ENCODE measurements around the gene TRAFD1.

TRAFD1 gene

DNA sequence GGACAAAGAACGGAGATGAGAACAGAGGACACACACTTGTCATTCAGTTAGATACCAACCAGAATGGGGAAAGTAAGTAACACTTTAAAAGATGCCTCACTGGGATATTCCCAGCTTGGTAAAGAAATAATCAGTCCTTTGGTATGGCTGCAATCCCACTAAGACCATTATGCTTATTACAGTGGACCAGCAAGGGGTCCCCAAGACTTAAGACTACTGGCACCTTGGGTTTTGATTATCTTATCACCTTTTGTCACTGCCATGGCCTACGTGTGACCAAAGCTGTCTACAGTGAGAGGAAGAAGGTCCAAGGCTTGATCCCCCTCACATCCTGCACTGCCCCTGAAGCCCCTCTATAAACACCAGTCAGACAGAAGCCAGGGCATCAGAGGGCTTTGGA lies 65.8 kb downstream of the TRAFD1 start:
- in situ Hi-C loops (cut with MboI; ENCODE audit: low pct_unique_long_range_greater_than_20kb, low sequenced_read_pairs) = no loop called here
- no peak for DNase-seq

DNA sequence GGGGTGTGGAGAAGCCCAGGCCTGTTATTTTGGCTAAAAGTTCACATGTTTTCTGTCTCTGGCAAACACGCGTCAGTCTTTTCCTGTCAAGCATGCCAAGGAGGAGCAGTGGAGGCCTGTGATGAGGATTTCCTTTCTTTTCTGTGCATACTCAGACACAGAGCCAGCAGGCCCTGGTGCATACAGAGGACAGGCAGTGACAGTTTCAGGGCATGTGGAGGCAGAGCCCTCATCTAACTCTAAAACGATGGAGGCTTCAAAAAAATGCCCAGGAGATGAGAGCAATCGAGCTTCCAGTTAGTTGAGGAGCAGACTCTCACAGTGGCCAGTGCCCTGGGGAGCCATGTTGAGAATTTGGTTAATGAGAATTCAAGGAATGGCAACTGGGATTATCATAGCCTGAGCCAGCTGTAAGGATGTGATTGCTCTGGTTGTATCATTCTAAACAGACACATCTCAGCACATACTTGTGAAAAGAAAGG lies 66.5 kb downstream of the TRAFD1 start:
- no peak for DNase-seq
- in situ Hi-C loops (cut with MboI; ENCODE audit: low pct_unique_long_range_greater_than_20kb, low sequenced_read_pairs) = no loop called here

DNA sequence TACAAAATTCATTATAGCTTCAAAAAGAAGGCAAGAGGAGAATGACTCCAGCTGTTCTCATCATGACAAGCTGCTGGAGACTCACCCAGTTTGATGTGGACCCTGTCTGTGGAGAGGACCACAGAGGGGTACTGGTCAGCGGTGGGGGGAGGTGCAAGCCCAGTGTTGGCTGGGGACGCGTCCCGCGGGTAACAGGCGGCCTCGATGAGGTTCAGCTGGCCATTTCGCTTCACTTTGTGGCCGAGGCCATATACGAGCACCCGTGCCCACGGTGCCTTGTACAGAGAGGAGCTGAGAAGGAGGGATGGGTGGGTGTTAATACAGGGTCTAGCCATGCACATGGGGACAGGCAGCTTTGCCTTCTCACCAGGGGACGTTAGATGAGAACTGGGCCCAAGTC lies 67.1 kb downstream of the TRAFD1 start:
- no peak for DNase-seq

DNA sequence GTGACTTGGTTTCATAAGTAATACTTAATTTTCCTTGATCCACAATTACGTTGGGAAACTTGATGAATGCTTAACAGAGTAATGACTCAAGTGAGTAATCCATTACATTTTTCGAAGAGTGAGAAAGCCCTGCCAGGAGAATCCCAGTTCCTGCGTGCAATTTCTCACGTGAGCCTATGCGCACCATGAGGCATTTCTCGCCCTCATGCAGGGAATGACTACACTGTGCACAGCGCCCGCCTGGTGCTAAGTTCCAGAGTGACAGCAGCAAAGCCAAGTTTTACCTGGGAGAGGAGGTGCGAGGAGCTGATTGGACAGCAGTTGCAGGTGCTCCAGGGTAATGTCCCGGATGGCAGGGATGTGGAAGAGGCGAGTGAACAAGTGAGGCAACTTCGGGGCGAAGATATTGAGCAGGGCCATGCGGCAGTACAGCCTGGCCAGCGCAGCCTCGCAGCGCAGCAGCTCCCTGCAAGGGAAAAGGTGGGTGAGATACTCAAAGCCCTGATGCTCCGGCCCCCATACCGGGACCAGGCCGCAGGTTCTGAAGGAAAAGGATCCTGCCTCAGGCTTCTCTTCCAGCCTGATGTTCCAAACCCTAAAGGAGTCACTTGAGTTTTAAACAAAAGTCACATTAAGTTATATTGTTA lies 69.4 kb downstream of the TRAFD1 start:
- no peak for DNase-seq
- in situ Hi-C loops (cut with MboI; ENCODE audit: low pct_unique_long_range_greater_than_20kb, low sequenced_read_pairs) = no loop called here

More for the DNA sequence above, 67.1 kb downstream of the TRAFD1 start:
- in situ Hi-C loops (cut with MboI; ENCODE audit: low pct_unique_long_range_greater_than_20kb, low sequenced_read_pairs) = no loop called here

DNA sequence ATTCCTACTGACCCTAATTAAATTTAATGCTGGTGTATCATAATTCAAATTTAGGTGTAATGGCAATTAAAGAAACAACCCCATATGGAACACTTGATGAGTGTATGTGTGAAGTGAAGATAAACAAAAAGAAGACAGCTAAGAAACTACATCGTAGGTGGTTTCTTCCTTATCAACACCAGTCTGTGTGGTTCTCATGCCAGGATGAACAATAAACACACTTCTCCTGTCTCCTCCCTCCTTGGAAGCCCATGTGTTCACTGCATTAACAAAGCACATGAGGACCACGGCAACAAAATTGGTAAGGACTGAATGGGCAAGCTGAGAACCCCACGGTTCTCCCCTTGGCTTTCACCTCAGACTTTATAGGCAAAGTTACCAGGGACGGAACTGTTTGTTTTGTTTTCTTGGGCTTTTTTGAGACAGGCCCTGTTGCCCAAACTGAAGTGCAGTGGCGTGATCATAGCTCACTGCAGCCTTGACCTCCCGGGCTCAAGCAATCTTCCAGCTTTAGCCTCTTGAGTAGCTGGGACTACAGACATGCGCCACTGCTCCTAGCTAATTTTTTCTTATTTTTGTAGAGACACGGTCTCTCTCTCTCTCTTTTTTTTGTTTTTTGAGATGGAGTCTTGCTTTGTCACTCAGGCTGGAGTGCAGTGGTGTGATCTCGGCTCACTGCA lies 71.0 kb downstream of the TRAFD1 start:
- in situ Hi-C loops (cut with MboI; ENCODE audit: low pct_unique_long_range_greater_than_20kb, low sequenced_read_pairs) = no loop called here
- DNase-seq = no peak

DNA sequence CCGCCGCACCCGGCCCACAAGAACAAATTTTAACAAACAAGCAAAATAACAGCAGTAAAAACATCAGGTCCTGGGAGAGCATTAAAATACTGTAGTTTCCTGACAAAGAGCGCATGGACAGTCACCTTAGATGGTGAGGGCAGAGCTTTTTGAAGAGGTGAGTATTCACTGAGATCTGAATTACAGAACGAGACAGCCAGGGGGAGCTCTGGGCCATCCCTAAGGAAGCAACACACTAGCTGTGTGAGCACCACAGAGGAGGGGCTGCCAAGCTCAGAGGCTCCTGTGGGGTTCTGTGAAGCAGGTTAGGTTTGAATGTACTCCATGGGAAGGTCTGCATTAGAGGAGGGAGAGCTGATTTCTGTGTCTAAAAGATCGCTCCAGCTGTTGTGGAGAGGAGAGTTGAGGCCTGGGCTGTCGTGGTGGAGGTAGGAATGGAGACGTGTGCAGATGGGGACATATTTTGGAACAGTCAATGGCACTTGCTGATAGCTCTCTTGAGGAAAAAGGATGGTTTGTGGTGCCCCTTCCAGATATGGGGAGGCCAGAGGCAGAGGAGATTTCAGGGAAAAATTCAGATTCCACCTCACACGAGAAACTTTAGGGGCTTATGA lies 72.9 kb downstream of the TRAFD1 start:
- in situ Hi-C loops (cut with MboI; ENCODE audit: low pct_unique_long_range_greater_than_20kb, low sequenced_read_pairs) = no loop called here
- DNase-seq = peak; percentile 66

DNA sequence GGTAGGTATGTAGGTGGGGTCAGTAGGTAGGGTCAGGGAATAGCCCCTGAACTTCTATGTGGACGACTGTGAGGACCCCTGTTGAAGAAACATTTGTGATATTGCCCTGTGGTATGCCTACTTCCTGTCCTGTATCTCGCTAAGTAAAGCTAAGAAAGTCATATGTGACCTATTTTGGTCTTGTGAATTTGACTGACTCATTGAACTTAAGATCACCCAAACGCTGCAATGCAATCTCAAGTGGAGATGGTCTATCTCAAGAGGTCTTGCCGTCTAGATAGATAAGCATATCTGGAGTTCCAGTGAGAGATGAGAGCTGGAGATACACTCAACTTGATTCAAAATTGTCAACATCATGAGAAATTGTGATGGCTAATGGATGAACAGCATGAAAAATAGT lies 73.8 kb downstream of the TRAFD1 start:
- in situ Hi-C loops (cut with MboI; ENCODE audit: low pct_unique_long_range_greater_than_20kb, low sequenced_read_pairs) = no loop called here
- DNase-seq = no peak

All from KBM-7 (cell line).